HepG2 (cell line): ENCODE results near the gene SDC3. TPM values are rescaled to one million over a fixed set of nuclear protein-coding genes. Genes with fewer than 3 reads are reported as not detected.

Experiments
- ATAC-seq: fragments of 200-7000 bp; cut with Tn5 transposase; 3 replicates; pipeline ENCODE4 v1.9.1; 2020; ENCODE audit warnings: mild to moderate bottlenecking, moderate library complexity
- BruUV-seq: library from RNA; stranded (reverse); fragments of 400-500 nt; replicated peaks from 2 replicates; lab custom pipeline; 2021; lab: Mats Ljungman, UMichigan
- CTCF ChIA-PET: fragments of 300-600 bp; formaldehyde crosslinking; extraction: SDS; loops from one replicate; lab custom pipeline; 2021; ENCODE audit warnings: low total read pairs, inconsistent platforms, low intra/inter-chr PET ratio; lab: Yijun Ruan, JAX
- POLR2A ChIA-PET: fragments of 350-600 bp; sonication (Branson Sonifier 250); formaldehyde crosslinking; loops from one replicate; lab custom pipeline; 2020; ENCODE audit warnings: antibody characterized with exemption, inconsistent platforms; lab: Yijun Ruan, JAX
- DNase-seq: peaks from one replicate; pipeline ENCODE4 v3.0.0-alpha.2; 2015; ENCODE audit warnings: low spot score
- FAIRE-seq: peaks from 3 replicates; lab custom pipeline; 2011; peaks lifted over from hg19 to GRCh38; lab: Jason Lieb, UNC
- H2AFZ ChIP-seq: one replicate; pipeline ENCODE4 v1.6.1; 2011; ENCODE audit warnings: low read length, inconsistent platforms
- H3K27ac ChIP-seq: fragments of 300-600 bp; 3 replicates; pipeline ENCODE4 v1.8.0; 2011; ENCODE audit warnings: mixed run types, mild to moderate bottlenecking, mixed read lengths, low read length, inconsistent platforms; ENCODE audit not compliant: insufficient read depth; ENCODE audit errors: extremely low read length
- H3K27me3 ChIP-seq, 2 experiments: fragments of 200-600 bp in 1 of 2; 2 replicates in 1 of 2; 3 replicates in 1 of 2; pipeline versions ENCODE4 v1.6.0 to v1.8.0; 2011; ENCODE audit warnings: low read length in 2 of 2, mild to moderate bottlenecking in 2 of 2, moderate library complexity in 2 of 2, inconsistent platforms in 1 of 2; ENCODE audit not compliant: insufficient read depth in 2 of 2, control insufficient read depth in 1 of 2
- H3K36me3 ChIP-seq, 2 experiments: fragments of 200-600 bp in 1 of 2; replicated peaks in 1 of 2; 2 replicates in 1 of 2; 3 replicates in 1 of 2; pipeline versions ENCODE4 v1.5.1 to v1.8.0; 2011; ENCODE audit warnings: low read length in 2 of 2, inconsistent platforms in 1 of 2; ENCODE audit not compliant: insufficient read depth in 2 of 2, control insufficient read depth in 1 of 2
- H3K4me1 ChIP-seq: 2 replicates; pipeline ENCODE4 v1.5.1; 2012; ENCODE audit warnings: low read length, inconsistent platforms; ENCODE audit not compliant: insufficient read depth
- H3K4me2 ChIP-seq: 2 replicates; pipeline ENCODE4 v1.6.0; 2011; ENCODE audit warnings: low read depth, low read length, inconsistent platforms
- H3K4me3 ChIP-seq, 3 experiments: fragments of 200-600 bp in 1 of 3; sonication (generic), shearing (Covaris generic) in 1 of 3; replicated peaks in 1 of 3; 2 replicates each; pipeline ENCODE4 v1.5.1; 2011 to 2016; ENCODE audit warnings: low read length in 3 of 3, inconsistent platforms in 2 of 3, low read depth in 2 of 3, mild to moderate bottlenecking in 2 of 3, control low read depth in 1 of 3, mixed read lengths in 1 of 3; ENCODE audit not compliant: insufficient read depth in 1 of 3
- H3K79me2 ChIP-seq: one replicate; pipeline ENCODE4 v1.6.1; 2011; ENCODE audit warnings: low read length, inconsistent platforms; ENCODE audit not compliant: insufficient read depth
- H3K9ac ChIP-seq: 2 replicates; pipeline ENCODE4 v1.6.0; 2011; ENCODE audit warnings: mild to moderate bottlenecking, low read depth, low read length, inconsistent platforms; ENCODE audit not compliant: insufficient read depth
- H3K9me3 ChIP-seq: 2 replicates; pipeline ENCODE4 v1.5.1; 2012; ENCODE audit warnings: mild to moderate bottlenecking, low read length
- H4K20me1 ChIP-seq: 2 replicates; pipeline ENCODE4 v1.6.0; 2011; ENCODE audit warnings: inconsistent platforms, mild to moderate bottlenecking, low read length, moderate library complexity; ENCODE audit not compliant: insufficient read depth
- ARID4A ChIP-seq: sonication (generic); formaldehyde crosslinking; IDR thresholded peaks from 2 replicates; pipeline ENCODE4 v1.5.0; 2020; ENCODE audit warnings: mild to moderate bottlenecking, missing genetic modification reagents, borderline replicate concordance
- EHMT2 ChIP-seq: fragments of 200-600 bp; sonication (generic); IDR thresholded peaks from 2 replicates; pipeline ENCODE4 v1.7.0; 2017; ENCODE audit warnings: antibody characterized with exemption, low read depth, low read length, borderline replicate concordance
- WGBS: methylation state at CpG from one replicate; pipeline ENCODE4 v1.1.6; 2017; ENCODE audit warnings: low lambda C conversion rate; 5-methylcytosine and 5-hydroxymethylcytosine counted together
- in situ Hi-C: cut with HindIII; loops from 2 replicates; pipeline ENCODE4 v1.10.0; 2017; ENCODE audit warnings: low pct_unique_long_range_greater_than_20kb; ENCODE audit not compliant: extremely low pct_ligation_motif_present
- intact Hi-C: fragments of 100-400 bp; cut with micrococcal nuclease; formaldehyde crosslinking; loops from one replicate; pipeline ENCODE4 v1.10.0; 2022; ENCODE audit not compliant: unreplicated experiment
- polyA plus RNA-seq, 8 experiments: library from polyadenylated mRNA; depleted of rRNA in 3 of 8; stranded (reverse) in 7 of 8; unstranded in 1 of 8; fragments of >200 nt; fragmentation: Illumina TruSeq in 4 of 8; extraction: Trizol in 4 of 8; gene quantifications; 2 replicates each; pipeline versions ENCODE4 v1.2.1 to v1.2.3, GENCODE V29; 2011 to 2016; ENCODE audit warnings: low read depth in 4 of 8, missing spikeins in 1 of 8, mixed read lengths in 1 of 8; ENCODE audit not compliant: insufficient read depth in 1 of 8
- total RNA-seq, 5 experiments: library from RNA; depleted of rRNA; stranded (reverse); fragments of >200 nt; fragmentation: Illumina TruSeq; extraction: Trizol; gene quantifications; 2 replicates each; pipeline ENCODE4 v1.2.3, GENCODE V29; 2016; ENCODE audit warnings: low read depth in 1 of 5
- TF ChIP-seq, protein P1 (sequence below): sonication (generic); formaldehyde crosslinking; IDR thresholded peaks from 2 replicates; pipeline ENCODE4 v1.5.0; 2020; ENCODE audit warnings: mild to moderate bottlenecking, missing genetic modification reagents

SDC3 gene
- total and polyA plus RNA-seq, 2 of the 13 experiments (the other 11 are each of a cell fraction or from before 2014, with no cell fraction given) = 0.49 to 0.84 TPM

DNA sequence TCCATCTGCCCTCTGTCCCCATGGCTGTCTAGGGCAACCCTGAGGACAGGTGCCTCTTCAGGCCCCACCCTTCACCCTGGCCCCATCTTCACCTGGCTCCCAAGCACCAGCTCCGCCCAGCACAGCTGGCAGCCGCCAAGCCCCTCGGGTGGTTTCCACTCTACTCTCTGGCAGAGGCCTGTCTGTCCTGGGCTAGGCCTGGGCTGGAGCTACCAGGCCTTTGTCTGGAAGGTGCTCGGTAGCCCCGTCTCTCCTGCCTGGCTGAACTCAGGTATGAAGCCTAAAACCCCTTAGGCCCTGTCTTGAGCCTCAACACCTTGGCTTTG, 17.4 kb downstream of the SDC3 start:
- H4K20me1 ChIP-seq = no peaks in the 10 kb centered on the region
- 0 out of 2 replicates have a peak, but pooled peaks have one; percentile 15 for TF ChIP-seq ARID4A
- TF ChIP-seq EHMT2 = no peak
- TF ChIP-seq, protein P1, sequence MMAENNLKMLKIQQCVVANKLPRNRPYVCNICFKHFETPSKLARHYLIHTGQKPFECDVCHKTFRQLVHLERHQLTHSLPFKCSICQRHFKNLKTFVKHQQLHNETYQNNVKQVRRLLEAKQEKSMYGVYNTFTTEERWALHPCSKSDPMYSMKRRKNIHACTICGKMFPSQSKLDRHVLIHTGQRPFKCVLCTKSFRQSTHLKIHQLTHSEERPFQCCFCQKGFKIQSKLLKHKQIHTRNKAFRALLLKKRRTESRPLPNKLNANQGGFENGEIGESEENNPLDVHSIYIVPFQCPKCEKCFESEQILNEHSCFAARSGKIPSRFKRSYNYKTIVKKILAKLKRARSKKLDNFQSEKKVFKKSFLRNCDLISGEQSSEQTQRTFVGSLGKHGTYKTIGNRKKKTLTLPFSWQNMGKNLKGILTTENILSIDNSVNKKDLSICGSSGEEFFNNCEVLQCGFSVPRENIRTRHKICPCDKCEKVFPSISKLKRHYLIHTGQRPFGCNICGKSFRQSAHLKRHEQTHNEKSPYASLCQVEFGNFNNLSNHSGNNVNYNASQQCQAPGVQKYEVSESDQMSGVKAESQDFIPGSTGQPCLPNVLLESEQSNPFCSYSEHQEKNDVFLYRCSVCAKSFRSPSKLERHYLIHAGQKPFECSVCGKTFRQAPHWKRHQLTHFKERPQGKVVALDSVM (CRISPR knock-in tag) = no peak
- H3K36me3 ChIP-seq = no peaks in the 10 kb centered on the region
- ChIA-PET CTCF (no interaction called here), POLR2A (no interaction called here)
- ATAC-seq (no peak), DNase-seq (no peak), FAIRE-seq (no peak)
- H3K79me2 ChIP-seq = no peaks in the 10 kb centered on the region
- no peak overlapping the region for H2AFZ ChIP-seq
- intact Hi-C loops (no loop called here), in situ Hi-C loops (no loop called here)
- 10% methylated on average over 2 of the region's 5 CpGs for WGBS
- no peak overlapping the region for H3K4me3 ChIP-seq
- no peak overlapping the region for H3K27ac ChIP-seq
- no TSS peak for BruUV-seq
- H3K9me3 ChIP-seq = no peaks in the 10 kb centered on the region
- no peak overlapping the region for H3K9ac ChIP-seq
- peaks cover 27% of the 10 kb centered on the region for H3K4me1 ChIP-seq
- H3K27me3 ChIP-seq = peaks cover 0 to 2% of the 10 kb centered on the region in 2 experiments; a peak in 2 of 5 replicates
- no peak overlapping the region for H3K4me2 ChIP-seq
